Prostate gland (tissue), 2 donors: Measurements from ENCODE around the gene ADRB1. TPM values are rescaled to one million over a fixed set of nuclear protein-coding genes. Genes with fewer than 3 reads are reported as not detected.

Experiments used
- DNase-seq: peaks from one replicate; pipeline ENCODE4 v3.0.0-alpha.2; 2019; ENCODE audit warnings: low spot score
- H3K27ac ChIP-seq, 2 donors: fragments of 200-600 bp; sonication (generic); 2 replicates each; pipeline ENCODE4 v1.5.1; 2017 to 2019
- H3K27me3 ChIP-seq: fragments of 200-600 bp; sonication (generic); replicated peaks from 2 replicates; pipeline ENCODE4 v1.5.1; 2019; ENCODE audit not compliant: insufficient read depth
- H3K36me3 ChIP-seq, 2 donors: fragments of 200-600 bp; sonication (generic); 1 replicate in 1 of 2; 2 replicates in 1 of 2; pipeline versions ENCODE4 v1.5.1 to v1.8.1; 2017 to 2019
- H3K4me1 ChIP-seq: fragments of 200-600 bp; sonication (generic); replicated peaks from 2 replicates; pipeline ENCODE4 v1.5.1; 2019
- H3K4me3 ChIP-seq, 2 donors: fragments of 200-600 bp; sonication (generic); 2 replicates each; pipeline ENCODE4 v1.5.1; 2017 to 2019
- H3K9me3 ChIP-seq: fragments of 200-600 bp; sonication (generic); 2 replicates; pipeline ENCODE4 v1.5.1; 2017
- CTCF ChIP-seq, 4 experiments: fragments of 200-600 bp in 2 of 4; fragments of 450-650 bp in 2 of 4; sonication (generic) in 2 of 4; IDR thresholded peaks; 1 replicate in 3 of 4; 2 replicates in 1 of 4; pipeline ENCODE4 v1.5.1; 2016 to 2019; ENCODE audit warnings: antibody characterized with exemption in 4 of 4, mild to moderate bottlenecking in 2 of 4, moderate library complexity in 2 of 4
- POLR2A ChIP-seq: fragments of 450-650 bp; IDR thresholded peaks from one replicate; pipeline ENCODE4 v1.6.1; 2016; ENCODE audit warnings: antibody characterized with exemption, mild to moderate bottlenecking
- POLR2AphosphoS5 ChIP-seq: sonication (generic); formaldehyde crosslinking; IDR thresholded peaks from one replicate; pipeline ENCODE4 v1.6.1; 2017; ENCODE audit warnings: antibody characterized with exemption
- WGBS: methylation state at CpG from one replicate; pipeline ENCODE4 v1.1.5; 2018; 5-methylcytosine and 5-hydroxymethylcytosine counted together
- intact Hi-C: fragments of 100-400 bp; cut with DNase I; formaldehyde crosslinking; loops from one replicate; pipeline ENCODE4 v1.14.2; 2022
- total RNA-seq, 2 donors: library from RNA; depleted of rRNA; stranded (reverse); fragments of >200 nt; gene quantifications; one replicate each; pipeline ENCODE4 v1.1.0, GENCODE V29; 2016

The ADRB1 gene
- total RNA-seq, 2 donors from 2014 or later, result 10.2 to 15.4 TPM

GRCh38 chr10:114048472-114048871, 4.8 kb downstream of the ADRB1 start:
- H3K27me3 ChIP-seq, result no peaks in the 10 kb centered on the region
- 59% methylated on average over 3 of the region's 3 CpGs for WGBS
- no peaks in the 10 kb centered on the region for H3K36me3 ChIP-seq
- TF ChIP-seq POLR2A (no peak), CTCF (IDR thresholded peaks at IDR 0.05) (no peak), POLR2AphosphoS5 (no peak)
- H3K4me1 ChIP-seq, result peaks cover 4% of the 10 kb centered on the region
- no peak for DNase-seq
- H3K4me3 ChIP-seq, result peak overlapping the region in 1 of 2 donors; percentile 4
- no peaks in the 10 kb centered on the region for H3K9me3 ChIP-seq
- peak overlapping the region; percentile 43 to 99 for H3K27ac ChIP-seq
- intact Hi-C loops, result no loop called here

DNA sequence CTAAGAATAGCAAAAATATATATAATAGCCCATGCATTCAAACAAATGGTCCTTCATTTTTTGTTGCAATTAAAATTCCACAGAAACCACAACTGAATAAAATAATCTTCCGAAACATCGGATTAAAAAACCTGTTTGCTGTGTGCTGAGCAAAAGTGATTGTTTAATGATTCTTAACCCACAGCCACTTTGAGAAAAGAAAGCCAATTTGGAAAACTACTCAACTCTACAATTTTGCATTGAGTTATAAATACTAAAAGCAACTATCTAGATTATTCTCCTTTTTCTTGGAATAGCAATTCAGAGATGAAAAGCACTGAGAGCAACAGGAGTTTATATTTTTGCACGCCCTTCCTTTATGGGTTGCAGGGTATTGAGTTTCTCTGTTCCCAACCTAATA, 8.0 kb downstream of the ADRB1 start:
- no peak for DNase-seq
- H3K27ac ChIP-seq, result peak overlapping the region in 1 of 2 donors; percentile 99
- H3K36me3 ChIP-seq, result no peaks in the 10 kb centered on the region
- 32% methylated on average over 3 of the region's 3 CpGs for WGBS
- no peaks in the 10 kb centered on the region for H3K27me3 ChIP-seq
- intact Hi-C loops, result no loop called here
- H3K4me3 ChIP-seq, result no peak overlapping the region
- TF ChIP-seq POLR2A, result no peak
- no peak for TF ChIP-seq POLR2AphosphoS5
- TF ChIP-seq CTCF (IDR thresholded peaks at IDR 0.05), result no peak
- H3K4me1 ChIP-seq, result peaks cover 4% of the 10 kb centered on the region
- no peaks in the 10 kb centered on the region for H3K9me3 ChIP-seq

GRCh38 chr10:114052255-114052654, 8.6 kb downstream of the ADRB1 start:
- Histone ChIP-seq H3K27ac (peak overlapping the region in 1 of 2 donors; percentile 99), H3K4me3 (no peak overlapping the region), H3K27me3 (no peaks in the 10 kb centered on the region), H3K9me3 (no peaks in the 10 kb centered on the region), H3K36me3 (no peaks in the 10 kb centered on the region), H3K4me1 (peaks cover 4% of the 10 kb centered on the region)
- intact Hi-C loops, result no loop called here
- no peak for DNase-seq
- TF ChIP-seq POLR2A (no peak), CTCF (IDR thresholded peaks at IDR 0.05) (no peak), POLR2AphosphoS5 (no peak)
- WGBS, result 13% methylated on average over 1 of the region's 1 CpG

DNA sequence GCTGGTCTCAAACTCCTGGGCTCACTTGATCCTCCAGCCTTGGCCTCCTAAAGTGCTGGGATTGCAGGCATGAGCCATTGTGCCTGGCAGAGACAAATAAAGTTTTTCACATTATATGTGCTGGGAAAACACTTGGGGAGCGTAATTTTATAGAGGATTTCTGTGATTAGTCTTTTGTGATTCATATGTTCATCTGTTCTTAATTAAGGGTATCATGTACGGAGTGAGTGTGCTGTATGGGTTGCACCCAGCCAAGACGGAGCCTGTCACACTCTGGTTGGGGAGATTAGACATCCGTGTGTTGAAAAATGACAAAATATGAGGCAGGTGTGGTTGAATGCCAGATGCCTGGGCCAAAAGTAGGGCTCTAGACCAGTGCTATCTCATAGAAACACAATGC, 10.3 kb downstream of the ADRB1 start:
- no peak for DNase-seq
- H3K4me3 ChIP-seq, result no peak overlapping the region
- H3K27me3 ChIP-seq, result no peaks in the 10 kb centered on the region
- H3K4me1 ChIP-seq, result peaks cover 4% of the 10 kb centered on the region
- H3K36me3 ChIP-seq, result no peaks in the 10 kb centered on the region
- H3K27ac ChIP-seq, result no peak overlapping the region
- TF ChIP-seq POLR2A (no peak), CTCF (IDR thresholded peaks at IDR 0.05) (no peak), POLR2AphosphoS5 (no peak)
- no peaks in the 10 kb centered on the region for H3K9me3 ChIP-seq
- intact Hi-C loops, result no loop called here
- 80% methylated on average over 4 of the region's 4 CpGs for WGBS

DNA sequence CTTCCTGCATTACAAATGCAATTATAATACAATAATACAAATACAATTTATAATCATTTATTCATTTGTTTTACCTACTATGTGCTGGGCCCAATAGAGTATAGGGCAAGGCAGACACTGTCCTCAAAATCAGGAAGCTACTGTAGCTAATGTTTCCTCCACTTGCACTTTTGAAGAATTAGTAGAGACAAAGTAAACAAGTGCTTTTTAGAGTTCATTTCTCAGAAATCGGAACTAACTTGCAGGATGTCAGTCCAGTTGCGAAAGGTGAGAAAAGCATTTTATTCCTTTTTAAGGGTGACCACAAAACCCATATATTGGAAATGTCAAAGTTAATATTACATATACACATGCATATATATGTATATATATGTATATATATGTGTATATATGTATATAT, 14.2 kb downstream of the ADRB1 start:
- WGBS, result 80% methylated on average over 2 of the region's 2 CpGs
- H3K4me1 ChIP-seq, result no peaks in the 10 kb centered on the region

More for the DNA sequence above, 14.2 kb downstream of the ADRB1 start:
- intact Hi-C loops, result no loop called here
- no peaks in the 10 kb centered on the region for H3K9me3 ChIP-seq
- no peak overlapping the region for H3K27ac ChIP-seq
- TF ChIP-seq POLR2A (no peak), CTCF (IDR thresholded peaks at IDR 0.05) (no peak), POLR2AphosphoS5 (no peak)
- H3K4me3 ChIP-seq, result no peak overlapping the region
- no peak for DNase-seq
- H3K36me3 ChIP-seq, result no peaks in the 10 kb centered on the region
- no peaks in the 10 kb centered on the region for H3K27me3 ChIP-seq
